Placental epithelial cell (primary cell): ENCODE data around the gene MAPK14. TPM values are rescaled to one million over a fixed set of nuclear protein-coding genes. Genes with fewer than 3 reads are reported as not detected.

Experiments used
- total RNA-seq: library from RNA; depleted of rRNA; stranded (reverse); fragments of >200 nt; gene quantifications from 2 replicates; pipeline ENCODE4 v1.2.3, GENCODE V29; 2012

The MAPK14 gene
- total RNA-seq = 56.9 and 78.0 TPM in 2 replicates

GRCh38 chr6:36027501-36028087 is at the start of gene MAPK14:
MAPK14 (plus strand) TSS chr6:36027808; CDS start chr6:36028158, 350 bp downstream.

GRCh38 chr6:36023996-36024795 is 3.4 kb upstream of the MAPK14 start, which contains the start of gene SLC26A8:
SLC26A8 (minus strand) TSS chr6:36024641; CDS start chr6:36019707, 4,934 bp downstream.

GRCh38 chr6:36129941-36130666 is 102.5 kb downstream of the MAPK14 start, which contains the start of gene MAPK13:
MAPK13 (plus strand) TSS chr6:36130513; CDS start chr6:36130583, 70 bp downstream.

Other genes with a start within 250 kb of the MAPK14 start
- not detected in 2 replicates for gene CLPSL1, start 246.8 kb upstream of the MAPK14 start, total RNA-seq
- not detected in 2 replicates for gene CLPS, start 230.5 kb upstream of the MAPK14 start, total RNA-seq
- gene LHFPL5, start 222.5 kb upstream of the MAPK14 start, total RNA-seq = not detected in 2 replicates
- 73.0 and 166 TPM in 2 replicates for gene SRPK1, start 106.7 kb upstream of the MAPK14 start, total RNA-seq
- not detected in 2 replicates for gene SLC26A8, start 3.2 kb upstream of the MAPK14 start, total RNA-seq
- 0.39 and 0.43 TPM in 2 replicates for gene MAPK13, start 102.7 kb downstream of the MAPK14 start, total RNA-seq
- gene BRPF3, start 168.9 kb downstream of the MAPK14 start, total RNA-seq = 16.7 and 22.0 TPM in 2 replicates
- not detected in 2 replicates for gene PNPLA1, start 242.3 kb downstream of the MAPK14 start, total RNA-seq